HL-60 (cell line): ENCODE measurements around the gene CNR2.

Experiments
- CTCF ChIP-seq: IDR thresholded peaks from one replicate; pipeline ENCODE4 v1.5.1; 2011; ENCODE audit warnings: low read length, control low read depth, inconsistent platforms; ENCODE audit not compliant: insufficient read depth
- GABPA ChIP-seq: IDR thresholded peaks from 2 replicates; pipeline ENCODE4 v1.6.1; 2012; ENCODE audit warnings: low read depth
- POLR2AphosphoS5 ChIP-seq: IDR thresholded peaks from 2 replicates; pipeline ENCODE4 v1.6.1; 2012; ENCODE audit warnings: low read depth
- REST ChIP-seq: IDR thresholded peaks from 2 replicates; pipeline ENCODE4 v1.6.1; 2012; ENCODE audit warnings: low read depth; ENCODE audit not compliant: insufficient replicate concordance
- SPI1 ChIP-seq: IDR thresholded peaks from 2 replicates; pipeline ENCODE4 v1.6.1; 2012; ENCODE audit warnings: low read depth, mild to moderate bottlenecking, borderline replicate concordance

GRCh38 chr1:23927097-23927496 lies 13.9 kb upstream of the CNR2 start:
- TF ChIP-seq CTCF (no peak), POLR2AphosphoS5 (no peak), REST (no peak), GABPA (no peak), SPI1 (no peak)
